Mesodermal cell (in vitro differentiated cells): Measurements from ENCODE around the gene CTF1. TPM values are rescaled to one million over a fixed set of nuclear protein-coding genes. Genes with fewer than 3 reads are reported as not detected.
"Not testable (repeated sequence)": the region's sequence is repeated elsewhere in the genome, so short reads cannot be mapped to it uniquely, and the experiment has no call there.

Experiments
- H3K27ac ChIP-seq: 2 replicates; pipeline ENCODE4 v1.7.0; 2013; ENCODE audit warnings: mild to moderate bottlenecking, low read depth, low read length, moderate library complexity; ENCODE audit not compliant: severe bottlenecking
- H3K36me3 ChIP-seq: 2 replicates; pipeline ENCODE4 v1.7.1; 2013; ENCODE audit warnings: mild to moderate bottlenecking, low read length, moderate library complexity; ENCODE audit not compliant: control insufficient read depth, insufficient read depth
- H3K4me1 ChIP-seq: one replicate; pipeline ENCODE4 v1.7.1; 2013; ENCODE audit warnings: mild to moderate bottlenecking, low read length; ENCODE audit not compliant: insufficient read depth, control insufficient read depth, poor library complexity, severe bottlenecking
- H3K4me3 ChIP-seq: 2 replicates; pipeline ENCODE4 v1.7.0; 2013; ENCODE audit warnings: low read length, control low read depth, mild to moderate bottlenecking; ENCODE audit not compliant: insufficient read depth, poor library complexity, severe bottlenecking; ENCODE audit errors: extremely low read depth
- H3K9me3 ChIP-seq: 2 replicates; pipeline ENCODE4 v1.7.1; 2013; ENCODE audit warnings: mild to moderate bottlenecking, low read length, moderate library complexity; ENCODE audit not compliant: control insufficient read depth
- WGBS, 2 experiments: methylation state at CpG; one replicate each; pipeline ENCODE4 v1.1.5; 2013; ENCODE audit warnings: missing lambda C conversion rate in 2 of 2; ENCODE audit not compliant: insufficient coverage in 2 of 2; 5-methylcytosine and 5-hydroxymethylcytosine counted together
- polyA plus RNA-seq, 2 experiments: library from polyadenylated mRNA; stranded (reverse); fragments of 50-300 nt; gene quantifications; one replicate each; pipeline ENCODE4 v1.2.3, GENCODE V29; 2013

The CTF1 gene
- 5.8 TPM for polyA plus RNA-seq (2013, experiment 1 of 2)
- 5.4 TPM for polyA plus RNA-seq (2013, experiment 2 of 2)

GRCh38 chr16:30896261-30896888 is at the start of gene CTF1:
CTF1 (plus strand) TSS chr16:30896614; CDS start chr16:30896644, 30 bp downstream.
- no peaks in the 10 kb centered on the region for H3K9me3 ChIP-seq
- WGBS, 2 experiments: 1 to 2% methylated on average over 15 to 20 of the region's 31 CpGs
- peak within 1 kb of the TSS; percentile 98 for H3K27ac ChIP-seq
- peaks cover 7% of the 10 kb centered on the region for H3K36me3 ChIP-seq
- H3K4me3 ChIP-seq: peak within 1 kb of the TSS; percentile 64
- peaks cover 17% of the 10 kb centered on the region for H3K4me1 ChIP-seq

- Histone ChIP-seq H3K4me1 (no peaks in the 10 kb centered on the region), H3K4me3 (no peak overlapping the region), H3K9me3 (no peaks in the 10 kb centered on the region), H3K27ac (no peak overlapping the region), H3K36me3 (no peaks in the 10 kb centered on the region)
- 86 to 88% methylated on average over 4 of the region's 4 CpGs for WGBS, 2 experiments
Observed at GRCh38 chr16:30846649-30847402, 49.6 kb upstream of the CTF1 start.

GRCh38 chr16:30850246-30850645 is 46.2 kb upstream of the CTF1 start:
- no peaks in the 10 kb centered on the region for H3K9me3 ChIP-seq
- H3K4me3 ChIP-seq: no peak overlapping the region
- H3K27ac ChIP-seq: no peak overlapping the region
- H3K36me3 ChIP-seq: peaks cover 15% of the 10 kb centered on the region
- H3K4me1 ChIP-seq: no peaks in the 10 kb centered on the region
- WGBS, 2 experiments: no CpG with 5 or more reads among the region's 1 CpG

- H3K27ac ChIP-seq: no peak overlapping the region
- H3K36me3 ChIP-seq: peaks cover 15% of the 10 kb centered on the region
- H3K4me1 ChIP-seq: peaks cover 10% of the 10 kb centered on the region
- WGBS, 2 experiments: 100% methylated on average over 2 of the region's 2 CpGs
- H3K9me3 ChIP-seq: no peaks in the 10 kb centered on the region
- no peak overlapping the region for H3K4me3 ChIP-seq
Observed at GRCh38 chr16:30853758-30854157, 42.7 kb upstream of the CTF1 start.

GRCh38 chr16:30858111-30858495 is 38.3 kb upstream of the CTF1 start:
- H3K4me3 ChIP-seq: no peak overlapping the region
- peaks cover 15% of the 10 kb centered on the region for H3K36me3 ChIP-seq
- peaks cover 11% of the 10 kb centered on the region for H3K4me1 ChIP-seq
- WGBS, 2 experiments: 73 to 79% methylated on average over 3 of the region's 3 CpGs
- H3K27ac ChIP-seq: peak overlapping the region; percentile 37
- peaks cover 8% of the 10 kb centered on the region for H3K9me3 ChIP-seq

GRCh38 chr16:30858829-30859423 is 37.5 kb upstream of the CTF1 start:
- 100% methylated on average over 1 to 2 of the region's 4 CpGs for WGBS, 2 experiments
- Histone ChIP-seq H3K9me3 (peaks cover 8% of the 10 kb centered on the region), H3K4me1 (peaks cover 11% of the 10 kb centered on the region), H3K27ac (no peak overlapping the region), H3K4me3 (no peak overlapping the region), H3K36me3 (peaks cover 7% of the 10 kb centered on the region)

GRCh38 chr16:30860729-30861128 is 35.7 kb upstream of the CTF1 start:
- H3K4me3 ChIP-seq, H3K9me3 ChIP-seq, H3K36me3 ChIP-seq, H3K27ac ChIP-seq: not testable (repeated sequence)
- peaks cover 11% of the 10 kb centered on the region for H3K4me1 ChIP-seq
- 74 to 76% methylated on average over 6 to 7 of the region's 7 CpGs for WGBS, 2 experiments

GRCh38 chr16:30863178-30863577 is 33.2 kb upstream of the CTF1 start:
- not testable (repeated sequence) for H3K36me3 ChIP-seq, H3K4me1 ChIP-seq, H3K9me3 ChIP-seq, H3K4me3 ChIP-seq, H3K27ac ChIP-seq
- 87 to 88% methylated on average over 3 of the region's 3 CpGs for WGBS, 2 experiments

- H3K4me3 ChIP-seq: no peak overlapping the region
- H3K27ac ChIP-seq: no peak overlapping the region
- WGBS, 2 experiments: 63 to 77% methylated on average over 3 to 5 of the region's 6 CpGs
- H3K36me3 ChIP-seq: peaks cover 5% of the 10 kb centered on the region
- peaks cover 8% of the 10 kb centered on the region for H3K9me3 ChIP-seq
- H3K4me1 ChIP-seq: no peaks in the 10 kb centered on the region
Observed at GRCh38 chr16:30866031-30866430, 30.4 kb upstream of the CTF1 start.

GRCh38 chr16:30867747-30868146 is 28.7 kb upstream of the CTF1 start:
- Histone ChIP-seq H3K9me3 (peaks cover 2% of the 10 kb centered on the region), H3K4me3 (no peak overlapping the region), H3K4me1 (no peaks in the 10 kb centered on the region), H3K27ac (no peak overlapping the region), H3K36me3 (peaks cover 16% of the 10 kb centered on the region)
- WGBS, 2 experiments: no CpG with 5 or more reads among the region's 5 CpGs

GRCh38 chr16:30870904-30871303 is 25.5 kb upstream of the CTF1 start:
- Histone ChIP-seq H3K36me3 (peaks cover 16% of the 10 kb centered on the region), H3K4me1 (no peaks in the 10 kb centered on the region), H3K27ac (no peak overlapping the region), H3K9me3 (no peaks in the 10 kb centered on the region), H3K4me3 (no peak overlapping the region)
- WGBS, 2 experiments: 90 to 100% methylated on average over 4 to 5 of the region's 6 CpGs
